Measurements from ENCODE around the gene PRR7. TPM values are rescaled to one million over a fixed set of nuclear protein-coding genes. Genes with fewer than 3 reads are reported as not detected.

PRR7 gene
- total and polyA plus RNA-seq, 2 of the 13 experiments (the other 11 are each of a cell fraction or from before 2014, with no cell fraction given) = 4.8 to 5.0 TPM

DNA sequence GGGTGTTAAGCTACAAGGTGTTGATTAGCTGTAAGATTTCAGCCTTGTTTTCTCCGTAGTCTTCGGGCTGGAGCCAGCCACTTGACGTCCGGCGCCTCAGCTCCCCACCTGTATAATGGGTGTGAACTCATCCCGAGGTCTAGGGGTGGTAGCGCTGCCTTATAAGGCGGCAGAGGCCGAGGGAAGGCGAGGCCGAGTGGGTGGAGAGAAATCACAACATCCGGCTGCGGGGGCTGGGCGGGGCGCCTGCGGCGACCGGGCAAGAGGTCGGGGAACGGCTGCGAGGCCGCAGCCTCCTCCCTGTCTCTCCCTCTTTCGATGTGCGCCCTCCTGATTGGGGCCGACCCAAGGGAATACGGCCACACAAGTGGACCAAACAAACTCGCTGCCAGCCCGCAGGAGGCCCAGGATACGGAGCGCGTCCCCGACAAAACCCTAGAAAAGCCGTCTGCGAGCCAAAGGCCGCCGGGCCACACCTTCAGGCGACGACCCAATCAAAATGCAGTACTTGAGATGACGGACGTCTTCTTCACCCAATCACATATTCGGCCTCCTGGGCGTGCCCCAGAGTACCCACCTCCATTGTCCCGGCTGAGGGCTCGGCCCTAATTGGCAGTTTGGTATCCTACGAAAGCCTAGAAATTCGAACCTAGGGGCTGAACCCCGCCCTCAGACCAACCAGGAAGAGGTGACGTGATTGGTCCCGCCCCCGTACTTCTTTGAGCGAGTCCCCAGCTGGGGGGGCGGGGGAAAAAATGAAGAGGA lies 20.6 kb upstream of the PRR7 start (continued):
- TF ChIP-seq REL (CRISPR knock-in tag; conservative IDR thresholded peaks at IDR 0.05) (no peak), CBX2 (IDR thresholded peaks at IDR 0.05; ENCODE audit: low read depth, low read length) (no peak), CBX2 (CRISPR knock-in tag; IDR thresholded peaks at IDR 0.05; ENCODE audit: low read depth) (no peak), DMAP1 (CRISPR knock-in tag; IDR thresholded peaks at IDR 0.05) (peak; percentile 74), ZNF354B (CRISPR knock-in tag; IDR thresholded peaks at IDR 0.05) (peak; percentile 29; the same call in 1 of the 2 replicates), ZNF616 (CRISPR knock-in tag; IDR thresholded peaks at IDR 0.05; ENCODE audit: low read depth) (no peak), ZNF256 (CRISPR knock-in tag; conservative IDR thresholded peaks at IDR 0.05) (0 out of 2 replicates have a peak, but pooled peaks have one; percentile 64), HDAC6 (IDR thresholded peaks at IDR 0.05; ENCODE audit: low read depth, low read length) (no peak), PHF20 (CRISPR knock-in tag; IDR thresholded peaks at IDR 0.05) (peak; percentile 35; the same call in 1 of the 2 replicates), FOXO1 (CRISPR knock-in tag; IDR thresholded peaks at IDR 0.05) (no peak), ZNF839 (CRISPR knock-in tag; IDR thresholded peaks at IDR 0.05; ENCODE audit: borderline replicate concordance) (no peak), GFI1 (CRISPR knock-in tag; IDR thresholded peaks at IDR 0.05; ENCODE audit: borderline replicate concordance) (peak; percentile 79; the same call in 1 of the 2 replicates), ZNF17 (CRISPR knock-in tag; IDR thresholded peaks at IDR 0.05) (no peak), GTF2F1 (IDR thresholded peaks at IDR 0.05; ENCODE audit: low read length) (no peak), ZC3H4 (CRISPR knock-in tag; IDR thresholded peaks at IDR 0.05; ENCODE audit: borderline replicate concordance) (no peak)
- TF ChIP-seq, protein P1, sequence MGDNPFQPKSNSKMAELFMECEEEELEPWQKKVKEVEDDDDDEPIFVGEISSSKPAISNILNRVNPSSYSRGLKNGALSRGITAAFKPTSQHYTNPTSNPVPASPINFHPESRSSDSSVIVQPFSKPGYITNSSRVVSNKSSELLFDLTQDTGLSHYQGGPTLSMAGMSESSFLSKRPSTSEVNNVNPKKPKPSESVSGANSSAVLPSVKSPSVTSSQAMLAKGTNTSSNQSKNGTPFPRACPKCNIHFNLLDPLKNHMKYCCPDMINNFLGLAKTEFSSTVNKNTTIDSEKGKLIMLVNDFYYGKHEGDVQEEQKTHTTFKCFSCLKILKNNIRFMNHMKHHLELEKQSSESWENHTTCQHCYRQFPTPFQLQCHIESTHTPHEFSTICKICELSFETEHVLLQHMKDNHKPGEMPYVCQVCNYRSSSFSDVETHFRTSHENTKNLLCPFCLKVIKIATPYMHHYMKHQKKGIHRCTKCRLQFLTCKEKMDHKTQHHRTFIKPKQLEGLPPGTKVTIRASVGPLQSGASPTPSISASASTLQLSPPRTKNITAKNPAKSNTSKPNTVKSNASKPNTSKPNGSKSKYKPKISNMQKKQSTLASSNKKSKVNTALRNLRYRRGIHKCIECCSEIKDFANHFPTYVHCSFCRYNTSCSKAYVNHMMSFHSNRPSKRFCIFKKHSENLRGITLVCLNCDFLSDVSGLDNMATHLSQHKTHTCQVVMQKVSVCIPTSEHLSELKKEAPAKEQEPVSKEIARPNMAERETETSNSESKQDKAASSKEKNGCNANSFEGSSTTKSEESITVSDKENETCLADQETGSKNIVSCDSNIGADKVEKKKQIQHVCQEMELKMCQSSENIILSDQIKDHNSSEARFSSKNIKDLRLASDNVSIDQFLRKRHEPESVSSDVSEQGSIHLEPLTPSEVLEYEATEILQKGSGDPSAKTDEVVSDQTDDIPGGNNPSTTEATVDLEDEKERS (CRISPR knock-in tag; IDR thresholded peaks at IDR 0.05) = no peak
- TF ChIP-seq, protein P2, sequence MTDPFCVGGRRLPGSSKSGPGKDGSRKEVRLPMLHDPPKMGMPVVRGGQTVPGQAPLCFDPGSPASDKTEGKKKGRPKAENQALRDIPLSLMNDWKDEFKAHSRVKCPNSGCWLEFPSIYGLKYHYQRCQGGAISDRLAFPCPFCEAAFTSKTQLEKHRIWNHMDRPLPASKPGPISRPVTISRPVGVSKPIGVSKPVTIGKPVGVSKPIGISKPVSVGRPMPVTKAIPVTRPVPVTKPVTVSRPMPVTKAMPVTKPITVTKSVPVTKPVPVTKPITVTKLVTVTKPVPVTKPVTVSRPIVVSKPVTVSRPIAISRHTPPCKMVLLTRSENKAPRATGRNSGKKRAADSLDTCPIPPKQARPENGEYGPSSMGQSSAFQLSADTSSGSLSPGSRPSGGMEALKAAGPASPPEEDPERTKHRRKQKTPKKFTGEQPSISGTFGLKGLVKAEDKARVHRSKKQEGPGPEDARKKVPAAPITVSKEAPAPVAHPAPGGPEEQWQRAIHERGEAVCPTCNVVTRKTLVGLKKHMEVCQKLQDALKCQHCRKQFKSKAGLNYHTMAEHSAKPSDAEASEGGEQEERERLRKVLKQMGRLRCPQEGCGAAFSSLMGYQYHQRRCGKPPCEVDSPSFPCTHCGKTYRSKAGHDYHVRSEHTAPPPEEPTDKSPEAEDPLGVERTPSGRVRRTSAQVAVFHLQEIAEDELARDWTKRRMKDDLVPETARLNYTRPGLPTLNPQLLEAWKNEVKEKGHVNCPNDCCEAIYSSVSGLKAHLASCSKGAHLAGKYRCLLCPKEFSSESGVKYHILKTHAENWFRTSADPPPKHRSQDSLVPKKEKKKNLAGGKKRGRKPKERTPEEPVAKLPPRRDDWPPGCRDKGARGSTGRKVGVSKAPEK (CRISPR knock-in tag; IDR thresholded peaks at IDR 0.05; ENCODE audit: borderline replicate concordance) = no peak
- TF ChIP-seq, protein P3, sequence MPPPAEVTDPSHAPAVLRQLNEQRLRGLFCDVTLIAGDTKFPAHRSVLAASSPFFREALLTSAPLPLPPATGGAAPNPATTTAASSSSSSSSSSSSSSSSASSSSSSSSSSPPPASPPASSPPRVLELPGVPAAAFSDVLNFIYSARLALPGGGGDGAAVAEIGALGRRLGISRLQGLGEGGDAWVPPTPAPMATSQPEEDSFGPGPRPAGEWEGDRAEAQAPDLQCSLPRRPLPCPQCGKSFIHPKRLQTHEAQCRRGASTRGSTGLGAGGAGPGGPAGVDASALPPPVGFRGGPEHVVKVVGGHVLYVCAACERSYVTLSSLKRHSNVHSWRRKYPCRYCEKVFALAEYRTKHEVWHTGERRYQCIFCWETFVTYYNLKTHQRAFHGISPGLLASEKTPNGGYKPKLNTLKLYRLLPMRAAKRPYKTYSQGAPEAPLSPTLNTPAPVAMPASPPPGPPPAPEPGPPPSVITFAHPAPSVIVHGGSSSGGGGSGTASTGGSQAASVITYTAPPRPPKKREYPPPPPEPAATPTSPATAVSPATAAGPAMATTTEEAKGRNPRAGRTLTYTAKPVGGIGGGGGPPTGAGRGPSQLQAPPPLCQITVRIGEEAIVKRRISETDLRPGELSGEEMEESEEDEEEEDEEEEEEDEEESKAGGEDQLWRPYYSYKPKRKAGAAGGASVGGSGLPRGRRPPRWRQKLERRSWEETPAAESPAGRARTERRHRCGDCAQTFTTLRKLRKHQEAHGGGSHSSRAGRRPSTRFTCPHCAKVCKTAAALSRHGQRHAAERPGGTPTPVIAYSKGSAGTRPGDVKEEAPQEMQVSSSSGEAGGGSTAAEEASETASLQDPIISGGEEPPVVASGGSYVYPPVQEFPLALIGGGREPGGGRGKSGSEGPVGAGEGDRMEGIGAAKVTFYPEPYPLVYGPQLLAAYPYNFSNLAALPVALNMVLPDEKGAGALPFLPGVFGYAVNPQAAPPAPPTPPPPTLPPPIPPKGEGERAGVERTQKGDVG (CRISPR knock-in tag; IDR thresholded peaks at IDR 0.05; ENCODE audit: borderline replicate concordance) = no peak
- TF ChIP-seq, protein P4, sequence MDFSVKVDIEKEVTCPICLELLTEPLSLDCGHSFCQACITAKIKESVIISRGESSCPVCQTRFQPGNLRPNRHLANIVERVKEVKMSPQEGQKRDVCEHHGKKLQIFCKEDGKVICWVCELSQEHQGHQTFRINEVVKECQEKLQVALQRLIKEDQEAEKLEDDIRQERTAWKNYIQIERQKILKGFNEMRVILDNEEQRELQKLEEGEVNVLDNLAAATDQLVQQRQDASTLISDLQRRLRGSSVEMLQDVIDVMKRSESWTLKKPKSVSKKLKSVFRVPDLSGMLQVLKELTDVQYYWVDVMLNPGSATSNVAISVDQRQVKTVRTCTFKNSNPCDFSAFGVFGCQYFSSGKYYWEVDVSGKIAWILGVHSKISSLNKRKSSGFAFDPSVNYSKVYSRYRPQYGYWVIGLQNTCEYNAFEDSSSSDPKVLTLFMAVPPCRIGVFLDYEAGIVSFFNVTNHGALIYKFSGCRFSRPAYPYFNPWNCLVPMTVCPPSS (IDR thresholded peaks at IDR 0.05) = no peak

Measured in HepG2 (cell line).